Activated B cell treated with CpG ODN at 0.5 μM for 24 hours (primary cell): ENCODE measurements around the gene KCNN3. TPM values are rescaled to one million over a fixed set of nuclear protein-coding genes. Genes with fewer than 3 reads are reported as not detected.

ENCODE experiments used
- ATAC-seq: fragments of 200-7000 bp; cut with Tn5 transposase; one replicate; pipeline ENCODE4 v1.10.0; 2021; ENCODE audit warnings: low read depth, mild to moderate bottlenecking, moderate library complexity
- CTCF ChIA-PET: fragments of 350-600 bp; sonication (Branson Sonifier 250); formaldehyde crosslinking; loops from one replicate; lab custom pipeline; 2021; ENCODE audit warnings: antibody characterized with exemption; lab: Charles Lee
- POLR2A ChIA-PET: fragments of 350-600 bp; sonication (Branson Sonifier 250); formaldehyde crosslinking; loops from one replicate; lab custom pipeline; 2021; ENCODE audit warnings: antibody characterized with exemption; lab: Charles Lee
- DNase-seq: peaks from one replicate; pipeline ENCODE4 v3.0.0; 2022
- H3K27ac Mint-ChIP-seq: one replicate; pipeline ENCODE4 v1.8.0; 2020; ENCODE audit warnings: mixed read lengths
- H3K27me3 Mint-ChIP-seq: one replicate; pipeline ENCODE4 v1.8.0; 2021; ENCODE audit warnings: mixed read lengths
- H3K36me3 Mint-ChIP-seq: one replicate; pipeline ENCODE4 v1.8.0; 2021; ENCODE audit warnings: low read depth, mixed read lengths
- H3K4me1 Mint-ChIP-seq: one replicate; pipeline ENCODE4 v1.8.0; 2021; ENCODE audit warnings: mixed read lengths
- H3K4me3 Mint-ChIP-seq: one replicate; pipeline ENCODE4 v1.8.0; 2020; ENCODE audit warnings: mild to moderate bottlenecking, mixed read lengths
- H3K9me3 Mint-ChIP-seq: one replicate; pipeline ENCODE4 v1.8.0; 2020; ENCODE audit warnings: mixed read lengths
- intact Hi-C: fragments of 100-400 bp; cut with micrococcal nuclease; formaldehyde crosslinking; loops from one replicate; pipeline ENCODE4 v1.15.1; 2024
- total RNA-seq: library from RNA; stranded (reverse); gene quantifications from 2 replicates; pipeline ENCODE4 v1.2.3, GENCODE V29; 2022
- TF ChIP-seq, protein P1 (sequence below): fragments of 200-600 bp; IDR thresholded peaks from one replicate; pipeline ENCODE4 v1.8.0; 2022; ENCODE audit warnings: antibody characterized with exemption, mild to moderate bottlenecking

KCNN3 gene
- total RNA-seq, 1 donor from 2014 or later = 1.1 TPM

DNA sequence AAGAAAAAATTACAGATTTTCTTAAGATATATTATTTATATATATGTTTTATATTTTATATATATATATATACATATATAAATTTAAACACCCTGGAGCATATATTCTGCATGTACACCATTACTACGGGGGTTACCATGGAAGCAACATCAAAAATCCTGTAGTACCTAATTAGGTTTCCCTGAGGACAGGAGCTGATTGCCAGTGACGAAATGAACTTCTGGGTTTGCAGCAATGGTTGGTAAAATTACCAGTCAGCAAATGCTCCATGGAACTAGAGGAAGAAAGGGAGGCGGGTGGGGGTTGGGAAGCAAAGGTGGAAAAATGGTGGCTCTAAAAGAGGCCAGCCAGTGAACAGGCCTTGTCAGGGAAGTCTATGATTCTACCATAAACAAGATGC lies 89.5 kb downstream of the KCNN3 start:
- Mint-ChIP-seq H3K36me3 (no peaks in the 10 kb centered on the region), H3K27ac (no peak overlapping the region), H3K4me1 (peaks cover 5% of the 10 kb centered on the region), H3K9me3 (no peaks in the 10 kb centered on the region), H3K27me3 (no peaks in the 10 kb centered on the region), H3K4me3 (no peak overlapping the region)
- ATAC-seq (no peak), DNase-seq (no peak)
- TF ChIP-seq, protein P1, sequence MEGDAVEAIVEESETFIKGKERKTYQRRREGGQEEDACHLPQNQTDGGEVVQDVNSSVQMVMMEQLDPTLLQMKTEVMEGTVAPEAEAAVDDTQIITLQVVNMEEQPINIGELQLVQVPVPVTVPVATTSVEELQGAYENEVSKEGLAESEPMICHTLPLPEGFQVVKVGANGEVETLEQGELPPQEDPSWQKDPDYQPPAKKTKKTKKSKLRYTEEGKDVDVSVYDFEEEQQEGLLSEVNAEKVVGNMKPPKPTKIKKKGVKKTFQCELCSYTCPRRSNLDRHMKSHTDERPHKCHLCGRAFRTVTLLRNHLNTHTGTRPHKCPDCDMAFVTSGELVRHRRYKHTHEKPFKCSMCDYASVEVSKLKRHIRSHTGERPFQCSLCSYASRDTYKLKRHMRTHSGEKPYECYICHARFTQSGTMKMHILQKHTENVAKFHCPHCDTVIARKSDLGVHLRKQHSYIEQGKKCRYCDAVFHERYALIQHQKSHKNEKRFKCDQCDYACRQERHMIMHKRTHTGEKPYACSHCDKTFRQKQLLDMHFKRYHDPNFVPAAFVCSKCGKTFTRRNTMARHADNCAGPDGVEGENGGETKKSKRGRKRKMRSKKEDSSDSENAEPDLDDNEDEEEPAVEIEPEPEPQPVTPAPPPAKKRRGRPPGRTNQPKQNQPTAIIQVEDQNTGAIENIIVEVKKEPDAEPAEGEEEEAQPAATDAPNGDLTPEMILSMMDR = no peak
- POLR2A ChIA-PET = no interaction called here
- CTCF ChIA-PET = no interaction called here
- intact Hi-C loops = no loop called here

DNA sequence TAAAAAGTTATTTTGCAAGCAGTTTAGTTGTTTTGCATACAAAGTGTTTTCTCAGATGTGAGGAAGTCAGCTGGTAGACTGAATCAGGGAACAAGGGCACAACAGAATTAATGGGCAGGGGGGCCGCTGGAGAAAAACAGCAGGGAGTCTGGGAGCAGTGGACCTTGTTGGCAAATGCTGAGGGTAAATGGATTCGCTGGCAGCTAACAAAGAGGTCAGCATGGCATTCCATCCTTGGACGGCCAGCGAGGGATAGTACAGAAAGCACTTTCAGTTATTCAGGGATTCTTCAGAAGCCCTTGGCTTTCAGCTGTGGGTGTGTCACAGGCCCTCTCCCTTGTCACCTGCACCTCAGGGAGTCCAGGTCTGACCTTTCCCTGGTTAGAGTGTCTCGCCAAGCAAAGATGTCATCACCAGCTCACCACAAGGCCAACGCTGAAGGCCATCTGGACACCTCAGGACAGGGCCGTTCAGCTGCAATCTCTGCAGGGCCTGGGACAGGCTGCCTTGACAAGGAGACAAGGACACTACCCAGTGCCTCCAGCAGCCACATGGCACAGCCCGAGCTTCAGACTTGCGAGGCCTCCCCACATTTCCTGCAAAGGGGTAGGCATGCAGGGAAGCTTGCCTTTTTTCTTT lies 90.4 kb downstream of the KCNN3 start:
- TF ChIP-seq, protein P1 = no peak
- POLR2A ChIA-PET = no interaction called here

DNA sequence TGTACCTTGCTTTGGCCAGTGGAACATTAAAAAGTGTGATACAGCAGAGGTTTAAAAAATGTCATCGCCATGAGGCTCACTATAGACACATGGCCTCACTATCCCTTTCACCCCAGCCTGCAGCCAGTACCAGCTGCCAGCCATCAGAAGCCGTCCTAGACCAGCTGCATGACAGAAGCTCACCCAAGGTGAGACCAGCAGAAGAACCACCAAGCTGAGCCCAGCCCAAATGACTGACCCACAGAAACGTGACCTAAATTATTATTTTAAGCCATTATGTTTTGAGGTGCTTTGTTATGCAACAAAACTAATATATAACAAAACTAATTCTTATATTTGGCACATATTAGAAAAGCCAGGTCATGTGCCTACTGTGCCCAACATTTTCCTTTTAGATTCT lies 91.1 kb downstream of the KCNN3 start:
- H3K27me3 Mint-ChIP-seq = no peaks in the 10 kb centered on the region

More for the DNA sequence above, 90.4 kb downstream of the KCNN3 start:
- no peak overlapping the region for H3K4me3 Mint-ChIP-seq
- no peak for DNase-seq
- no peak overlapping the region for H3K27ac Mint-ChIP-seq
- CTCF ChIA-PET = no interaction called here
- H3K36me3 Mint-ChIP-seq = no peaks in the 10 kb centered on the region
- no peaks in the 10 kb centered on the region for H3K27me3 Mint-ChIP-seq
- intact Hi-C loops = no loop called here
- H3K9me3 Mint-ChIP-seq = no peaks in the 10 kb centered on the region
- no peak for ATAC-seq
- H3K4me1 Mint-ChIP-seq = peaks cover 1% of the 10 kb centered on the region

DNA sequence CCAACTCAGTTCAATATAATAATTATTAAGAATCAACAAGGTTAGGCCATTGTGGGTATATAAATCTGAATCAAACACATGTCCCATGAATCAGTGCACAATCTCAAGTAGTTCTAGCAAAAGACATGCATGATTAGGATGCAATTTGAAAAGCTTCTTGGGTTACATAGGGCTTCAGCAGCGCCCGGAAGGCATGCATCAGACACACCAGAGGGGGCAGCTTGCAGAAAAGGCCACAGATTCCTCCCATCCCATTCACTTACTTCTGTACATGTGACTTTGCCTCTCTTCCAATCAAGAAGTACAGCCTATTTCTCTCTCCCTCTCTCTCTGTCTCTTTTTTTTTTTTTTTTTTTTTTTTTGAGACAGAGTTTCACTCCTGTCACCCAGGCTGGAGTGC lies 91.8 kb downstream of the KCNN3 start:
- intact Hi-C loops = no loop called here
- no peak for DNase-seq
- TF ChIP-seq, protein P1 = no peak
- no peak overlapping the region for H3K4me3 Mint-ChIP-seq
- no peak overlapping the region for H3K27ac Mint-ChIP-seq
- no peaks in the 10 kb centered on the region for H3K27me3 Mint-ChIP-seq
- ChIA-PET CTCF (no interaction called here), POLR2A (no interaction called here)
- H3K4me1 Mint-ChIP-seq = no peaks in the 10 kb centered on the region
- H3K9me3 Mint-ChIP-seq = no peaks in the 10 kb centered on the region
- ATAC-seq = no peak
- H3K36me3 Mint-ChIP-seq = no peaks in the 10 kb centered on the region

More for the DNA sequence above, 91.1 kb downstream of the KCNN3 start:
- Mint-ChIP-seq H3K4me3 (no peak overlapping the region), H3K27ac (no peak overlapping the region), H3K9me3 (no peaks in the 10 kb centered on the region), H3K4me1 (no peaks in the 10 kb centered on the region), H3K36me3 (no peaks in the 10 kb centered on the region)
- ATAC-seq (no peak), DNase-seq (no peak)
- TF ChIP-seq, protein P1 = no peak
- ChIA-PET POLR2A (no interaction called here), CTCF (no interaction called here)
- intact Hi-C loops = no loop called here

DNA sequence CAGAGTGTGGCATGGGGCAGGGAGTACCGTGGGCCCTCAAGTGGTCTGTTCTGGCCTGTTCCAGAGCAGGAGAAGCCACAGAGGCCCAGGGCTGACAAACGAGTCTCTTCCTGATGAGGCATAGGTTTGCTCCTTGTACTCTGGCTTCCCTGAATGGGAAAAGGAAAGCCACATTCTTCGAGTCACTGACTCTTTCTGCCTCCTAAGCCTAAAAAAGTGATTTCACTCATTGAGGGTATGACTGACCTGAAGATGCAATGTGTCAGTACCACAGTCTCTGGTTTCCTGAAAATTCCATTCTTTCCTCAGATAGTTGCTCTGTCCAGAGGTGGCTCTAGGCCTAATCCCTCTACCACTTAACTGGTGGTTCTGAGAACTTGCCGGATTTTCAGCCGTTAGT lies 92.3 kb downstream of the KCNN3 start:
- Mint-ChIP-seq H3K27ac (no peak overlapping the region), H3K36me3 (no peaks in the 10 kb centered on the region), H3K4me1 (no peaks in the 10 kb centered on the region), H3K27me3 (no peaks in the 10 kb centered on the region), H3K9me3 (no peaks in the 10 kb centered on the region), H3K4me3 (no peak overlapping the region)
- ChIA-PET CTCF (no interaction called here), POLR2A (no interaction called here)
- TF ChIP-seq, protein P1 = no peak
- DNase-seq = no peak
- ATAC-seq = no peak
- intact Hi-C loops = no loop called here
